Spleen (tissue), 7 donors: Measurements from ENCODE around the gene CEMIP.

Experiments used
- POLR2A ChIP-seq, 3 donors: fragments of 450-650 bp; IDR thresholded peaks; one replicate each; pipeline ENCODE4 v1.5.1; 2017; ENCODE audit warnings: antibody characterized with exemption in 3 of 3, mild to moderate bottlenecking in 1 of 3
- TF ChIP-seq, protein P1 (sequence below), 11 experiments: fragments of 200-600 bp in 7 of 11; fragments of 450-650 bp in 4 of 11; sonication (generic) in 4 of 11; IDR thresholded peaks in 8 of 11; conservative IDR thresholded peaks in 3 of 11; 1 replicate in 7 of 11; 2 replicates in 4 of 11; pipeline versions ENCODE4 v1.4.0 to v1.8.0; 2016 to 2021; ENCODE audit warnings: antibody characterized with exemption in 11 of 11, inconsistent platforms in 4 of 11, mild to moderate bottlenecking in 1 of 11
- donor health status: DM: no; HTN: no; CAD: no; lungs with moderate emphysema.
- donor health status: DM: no; HTN: no; CAD: no.
- donor health status: DM: no; HTN: no; CAD: no.

DNA sequence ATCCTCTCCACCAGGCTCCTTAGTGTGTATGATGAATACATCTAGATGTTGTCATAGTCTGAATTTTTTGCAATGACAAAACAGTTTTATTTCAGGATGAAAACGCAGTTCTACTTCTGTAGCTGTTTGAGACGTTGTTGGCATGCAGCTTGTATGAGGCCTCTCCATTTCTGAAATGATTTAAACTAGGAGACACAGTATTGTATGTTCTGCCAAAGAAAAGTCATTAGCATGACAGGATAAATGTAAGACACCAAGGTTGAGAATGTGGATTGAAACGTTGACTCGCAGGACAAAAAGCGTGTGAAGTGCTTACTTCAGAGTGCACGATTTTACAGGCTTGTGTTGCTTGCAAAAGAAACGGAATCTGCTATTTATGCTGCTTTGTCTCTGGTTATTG, 48.8 kb upstream of the CEMIP start:
- TF ChIP-seq, protein P1, sequence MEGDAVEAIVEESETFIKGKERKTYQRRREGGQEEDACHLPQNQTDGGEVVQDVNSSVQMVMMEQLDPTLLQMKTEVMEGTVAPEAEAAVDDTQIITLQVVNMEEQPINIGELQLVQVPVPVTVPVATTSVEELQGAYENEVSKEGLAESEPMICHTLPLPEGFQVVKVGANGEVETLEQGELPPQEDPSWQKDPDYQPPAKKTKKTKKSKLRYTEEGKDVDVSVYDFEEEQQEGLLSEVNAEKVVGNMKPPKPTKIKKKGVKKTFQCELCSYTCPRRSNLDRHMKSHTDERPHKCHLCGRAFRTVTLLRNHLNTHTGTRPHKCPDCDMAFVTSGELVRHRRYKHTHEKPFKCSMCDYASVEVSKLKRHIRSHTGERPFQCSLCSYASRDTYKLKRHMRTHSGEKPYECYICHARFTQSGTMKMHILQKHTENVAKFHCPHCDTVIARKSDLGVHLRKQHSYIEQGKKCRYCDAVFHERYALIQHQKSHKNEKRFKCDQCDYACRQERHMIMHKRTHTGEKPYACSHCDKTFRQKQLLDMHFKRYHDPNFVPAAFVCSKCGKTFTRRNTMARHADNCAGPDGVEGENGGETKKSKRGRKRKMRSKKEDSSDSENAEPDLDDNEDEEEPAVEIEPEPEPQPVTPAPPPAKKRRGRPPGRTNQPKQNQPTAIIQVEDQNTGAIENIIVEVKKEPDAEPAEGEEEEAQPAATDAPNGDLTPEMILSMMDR (IDR thresholded peaks at IDR 0.05 in 8 of 11, conservative IDR thresholded peaks at IDR 0.05 in 3 of 11) = no peak
- no peak for TF ChIP-seq POLR2A (IDR thresholded peaks at IDR 0.05)
